HTERT RPE-1 (cell line): ENCODE results near the gene SKIC8.

Source experiments
- in situ Hi-C: fragments of 300-500 bp; cut with MboI; formaldehyde crosslinking; loops from 4 replicates; pipeline ENCODE4 v1.14.3; 2020; ENCODE audit warnings: low sequenced_read_pairs

SKIC8 gene

DNA sequence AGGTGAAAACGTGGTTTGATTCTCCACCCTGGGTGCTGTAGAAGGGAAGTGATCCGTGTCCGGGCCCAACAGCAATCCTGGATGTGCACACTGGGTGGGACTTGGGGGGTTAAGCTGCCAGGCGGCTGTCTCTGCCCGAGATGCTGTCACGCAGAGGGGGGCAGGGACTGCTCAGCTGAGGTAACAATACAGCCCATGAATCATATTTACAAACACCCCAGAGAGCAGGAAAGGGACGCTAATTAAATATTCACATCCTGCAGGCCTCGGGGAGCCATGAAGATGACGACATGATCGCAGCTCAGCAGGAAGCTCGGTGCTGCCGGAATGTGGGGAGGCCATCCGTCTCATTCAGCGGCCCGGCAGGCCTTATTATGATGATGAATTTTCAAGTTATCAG is 22.8 kb upstream of the SKIC8 start:
- in situ Hi-C loops = no loop called here

DNA sequence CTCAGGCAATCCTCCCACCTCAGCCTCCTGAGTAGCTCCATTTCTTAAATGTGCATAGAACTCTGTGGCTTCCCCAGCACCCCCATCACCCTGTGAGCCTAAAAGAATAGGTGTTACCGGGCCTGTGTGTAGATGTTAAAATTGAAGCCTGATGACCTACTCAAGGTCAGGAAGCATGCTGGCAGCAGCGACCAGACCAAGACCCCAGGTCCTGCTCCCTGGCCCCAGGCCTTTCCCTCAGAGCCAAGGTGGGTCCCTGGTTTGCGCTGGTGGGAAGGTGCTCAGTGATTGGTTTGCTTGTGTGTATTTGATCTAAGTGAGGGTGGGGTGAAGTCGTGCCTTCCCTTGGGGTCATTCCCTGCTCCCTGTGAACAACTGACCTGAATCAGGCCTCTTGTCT is 22.4 kb upstream of the SKIC8 start:
- in situ Hi-C loops = no loop called here

DNA sequence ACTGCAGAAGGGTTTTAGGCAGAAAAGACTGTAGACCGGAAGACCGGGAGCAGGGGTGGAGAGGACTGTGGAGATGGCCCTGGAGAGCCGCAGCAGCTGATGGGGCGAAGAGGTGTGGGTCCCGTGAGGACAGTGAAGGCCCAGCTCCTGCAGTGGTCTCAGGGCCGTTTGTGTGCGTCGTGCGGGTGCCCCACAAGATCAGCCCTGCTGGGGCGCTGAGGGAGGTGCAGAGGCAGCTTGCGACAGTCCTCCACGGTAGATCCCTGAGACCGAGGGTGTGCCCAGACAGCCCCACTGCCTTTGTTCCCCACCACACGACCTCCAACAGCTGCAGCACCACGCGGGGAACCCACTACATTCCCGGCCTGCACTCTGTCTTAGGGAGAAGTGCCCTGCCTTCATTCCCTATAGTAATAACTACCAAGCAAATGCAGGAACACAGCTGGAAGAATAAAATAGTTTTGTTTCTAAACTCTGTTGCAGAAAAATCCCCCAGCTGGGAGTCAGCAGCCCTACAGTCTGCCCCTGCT is 21.7 kb upstream of the SKIC8 start:
- in situ Hi-C loops = no loop called here

DNA sequence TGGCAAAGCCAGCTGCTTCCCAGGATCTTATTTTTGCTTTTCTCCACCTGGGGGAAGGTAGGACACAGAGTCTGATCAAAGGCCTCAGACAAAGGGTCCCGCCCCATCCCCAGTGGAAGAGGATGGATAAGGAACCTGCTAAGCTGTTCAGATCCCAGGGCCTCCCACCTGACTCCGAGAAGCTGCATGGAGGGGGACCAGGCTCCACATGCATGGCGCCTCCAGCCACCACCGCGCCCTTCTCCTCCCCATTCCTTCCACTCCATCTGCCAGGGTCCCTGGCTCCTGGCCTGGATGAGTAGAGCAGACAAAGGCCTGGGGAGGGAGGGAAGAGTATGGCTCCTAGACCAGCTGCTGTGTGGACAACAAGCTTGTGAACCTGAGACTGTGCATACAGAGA is 20.8 kb upstream of the SKIC8 start:
- in situ Hi-C loops = no loop called here

DNA sequence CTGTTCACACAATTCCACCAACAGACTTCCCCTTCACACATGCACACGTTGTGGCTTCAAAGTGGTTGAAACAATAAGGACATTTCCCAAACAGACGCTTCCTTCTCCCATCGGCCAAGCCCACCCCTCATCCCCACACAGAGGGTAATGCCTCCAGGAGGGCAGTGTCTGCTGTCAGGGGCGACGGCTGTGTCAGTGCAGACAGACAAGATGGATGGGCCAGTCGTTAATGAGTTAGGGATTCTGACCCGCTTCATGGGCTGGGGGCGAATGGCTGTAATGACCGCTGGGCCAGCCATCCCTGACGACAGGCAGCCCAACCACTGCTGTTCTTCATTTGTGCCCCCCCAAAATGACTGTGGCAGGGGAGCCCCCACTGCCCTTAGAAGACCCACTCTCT is 20.2 kb upstream of the SKIC8 start:
- in situ Hi-C loops = no loop called here

DNA sequence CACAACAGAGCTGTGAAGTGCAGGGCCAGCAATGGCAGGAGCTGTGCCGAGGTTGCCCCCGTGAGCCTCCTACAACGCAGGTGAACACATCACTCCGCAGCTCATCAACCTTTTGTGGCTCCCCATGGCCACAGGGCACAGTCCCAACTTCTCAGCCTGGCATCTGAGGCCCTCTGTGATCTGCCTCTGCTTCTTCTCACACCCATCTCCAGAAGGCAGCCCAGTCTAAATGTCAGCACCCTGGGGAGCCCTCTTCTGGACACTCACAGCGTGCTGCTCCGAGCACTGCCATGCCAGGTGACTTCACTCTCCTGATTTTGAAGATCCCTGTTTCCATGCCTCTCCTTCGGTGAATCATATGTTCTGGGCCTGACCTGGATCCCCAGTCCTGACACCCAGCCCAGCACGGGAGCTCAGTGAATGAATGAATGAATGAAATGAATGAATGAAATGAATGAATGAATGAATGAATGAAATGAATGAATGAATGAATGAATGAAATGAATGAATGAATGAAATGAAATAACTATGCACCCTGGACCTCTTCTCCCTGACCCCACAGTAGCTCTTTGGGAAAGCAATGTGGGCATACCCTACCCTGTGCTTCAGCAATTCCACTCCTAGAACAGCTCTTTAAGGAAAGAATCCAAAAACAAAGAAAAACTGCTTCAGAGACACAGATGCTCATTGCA is 17.9 kb upstream of the SKIC8 start:
- in situ Hi-C loops = no loop called here

DNA sequence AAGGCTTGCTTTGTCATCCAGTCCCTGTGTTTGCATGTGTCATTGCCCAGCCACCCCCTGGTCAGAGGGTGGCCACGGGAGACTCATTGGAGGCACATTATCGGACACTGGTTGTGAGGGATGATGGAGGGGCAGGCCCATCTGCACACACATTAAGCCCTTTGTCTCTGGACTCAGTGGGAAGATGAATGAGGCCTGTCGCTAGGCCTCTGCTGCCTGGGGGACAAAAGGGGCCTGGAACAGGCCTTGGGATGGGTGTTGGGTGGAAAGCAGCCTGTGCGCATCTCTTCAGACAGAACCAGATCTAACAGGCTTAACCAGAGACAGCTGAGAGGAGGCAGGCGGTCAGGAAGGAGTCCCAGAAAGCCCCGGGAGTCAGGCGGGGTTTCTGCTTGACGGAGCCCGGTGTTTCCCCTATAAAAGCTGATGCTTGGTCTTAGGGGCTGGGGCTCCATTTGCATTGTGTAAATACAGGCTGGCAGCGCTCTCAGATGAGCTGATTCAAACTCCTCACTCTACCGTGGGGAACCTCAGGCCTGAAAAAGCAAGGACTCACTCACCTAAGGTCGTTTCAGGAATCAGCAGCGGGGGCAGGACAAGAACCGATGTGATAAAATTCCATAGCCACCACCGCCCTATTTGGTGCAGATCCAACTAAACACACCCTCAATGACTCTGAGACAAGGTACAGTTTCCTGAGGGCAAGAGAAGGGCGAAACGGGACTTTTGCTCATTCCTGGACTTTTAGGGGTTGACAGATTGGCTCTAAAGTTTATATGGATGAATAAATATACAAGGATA is 17.1 kb upstream of the SKIC8 start:
- in situ Hi-C loops = no loop called here

DNA sequence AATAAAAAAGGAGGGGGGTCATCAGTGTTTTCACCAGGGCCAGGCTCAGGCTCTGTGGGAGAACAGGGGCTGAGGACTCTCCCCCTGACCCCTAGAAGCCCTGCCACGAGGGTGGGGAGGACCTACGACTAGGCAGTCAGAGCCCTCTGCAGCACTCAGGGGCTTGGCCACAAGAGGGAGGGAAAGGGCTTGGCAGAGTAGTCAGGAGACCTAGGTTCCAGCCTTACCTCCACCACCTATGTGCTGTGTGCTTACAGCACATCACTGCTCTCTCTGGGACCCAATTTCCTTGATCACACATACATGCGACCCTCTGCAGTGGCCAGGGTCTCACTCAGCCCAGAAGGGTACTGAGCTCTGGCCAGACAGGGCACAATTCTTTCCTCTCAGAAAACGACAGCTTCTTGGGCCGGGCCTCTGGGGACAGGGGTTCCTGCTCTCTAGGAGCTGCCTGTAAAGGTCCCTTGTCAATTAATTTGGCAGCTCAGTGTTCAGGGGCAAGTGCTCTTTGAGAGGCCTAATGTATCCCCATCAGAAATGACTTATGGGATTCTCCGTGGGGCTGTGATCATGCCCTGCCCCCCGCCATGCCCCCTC is 16.4 kb upstream of the SKIC8 start:
- in situ Hi-C loops = no loop called here

DNA sequence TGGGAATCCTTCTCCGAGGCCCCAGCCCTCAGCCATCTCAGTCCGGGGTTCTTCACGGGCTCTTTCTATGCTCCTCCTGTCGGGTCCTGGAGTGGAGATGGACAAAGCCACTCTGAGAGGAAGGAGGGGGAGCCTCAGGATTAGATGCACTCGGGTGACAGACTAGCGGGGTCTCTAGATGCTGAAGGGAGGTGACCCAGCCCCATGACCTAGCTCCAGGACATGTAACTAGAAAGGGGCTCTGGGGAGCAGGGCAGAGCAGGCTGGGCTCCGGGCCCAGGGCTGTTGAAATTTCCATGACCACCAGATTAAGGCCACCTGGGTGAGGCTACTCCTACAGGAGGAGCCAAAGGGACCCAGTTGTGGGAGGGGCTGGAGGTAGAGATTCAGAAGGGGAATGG is 14.8 kb upstream of the SKIC8 start:
- in situ Hi-C loops = no loop called here

DNA sequence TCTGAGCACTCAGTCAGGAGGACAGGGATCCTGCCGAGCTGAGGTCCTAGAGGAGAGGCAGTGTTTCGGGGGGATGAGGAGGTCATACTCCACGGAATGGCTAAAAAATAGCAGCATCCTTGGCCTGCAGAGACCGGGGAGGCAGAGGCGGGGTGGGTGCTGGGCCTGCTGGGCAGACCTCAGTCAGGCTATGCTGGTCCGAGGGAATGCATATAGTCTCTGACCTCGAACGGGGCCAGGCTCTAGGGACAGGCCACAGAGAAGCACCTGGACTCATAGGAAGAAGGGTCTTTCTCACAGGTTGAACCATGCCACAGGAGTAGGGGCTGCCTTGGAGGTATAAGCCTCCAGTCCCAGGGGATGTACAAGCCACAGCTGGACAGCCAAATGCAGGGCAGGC is 14.0 kb upstream of the SKIC8 start:
- in situ Hi-C loops = no loop called here

DNA sequence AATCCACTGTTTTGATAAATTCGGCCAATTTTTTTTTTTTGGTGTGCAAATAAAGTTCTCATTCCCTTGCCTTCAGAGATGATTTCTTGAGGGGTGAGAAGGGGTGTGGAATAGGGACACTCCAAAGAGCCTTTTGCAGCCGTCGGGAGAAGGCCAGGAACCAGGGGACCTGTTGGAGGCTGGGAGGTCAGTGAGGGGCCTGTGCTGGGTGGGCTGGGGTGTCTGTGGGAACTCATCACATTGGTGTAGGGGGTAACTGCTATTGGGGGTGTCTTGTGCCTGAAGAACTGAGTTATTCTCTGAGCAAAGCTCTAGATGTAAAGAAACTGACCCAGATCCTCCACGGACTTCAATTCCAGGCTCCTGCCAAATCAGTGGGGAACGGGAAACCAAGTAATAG is 13.5 kb upstream of the SKIC8 start:
- in situ Hi-C loops = no loop called here

DNA sequence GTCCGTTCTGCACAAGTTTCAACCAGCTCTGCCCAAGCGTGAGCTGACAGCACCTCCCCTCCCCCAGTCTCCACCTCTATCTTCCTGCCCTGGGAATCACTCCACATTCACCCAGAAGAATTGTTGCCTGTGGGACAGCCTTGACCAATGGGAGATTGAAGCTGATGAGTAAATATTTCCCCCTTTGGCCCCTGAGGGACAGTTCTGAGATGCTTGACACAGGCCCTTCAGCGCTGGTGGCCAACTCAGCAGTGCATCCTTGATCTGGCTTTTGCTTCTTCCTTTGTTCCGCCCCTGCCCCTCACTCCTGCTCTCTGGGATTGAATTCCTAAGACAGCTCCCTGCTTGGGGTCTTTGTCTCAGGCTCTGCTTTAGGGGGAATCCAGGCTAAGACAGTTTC is 13.1 kb upstream of the SKIC8 start:
- in situ Hi-C loops = no loop called here

DNA sequence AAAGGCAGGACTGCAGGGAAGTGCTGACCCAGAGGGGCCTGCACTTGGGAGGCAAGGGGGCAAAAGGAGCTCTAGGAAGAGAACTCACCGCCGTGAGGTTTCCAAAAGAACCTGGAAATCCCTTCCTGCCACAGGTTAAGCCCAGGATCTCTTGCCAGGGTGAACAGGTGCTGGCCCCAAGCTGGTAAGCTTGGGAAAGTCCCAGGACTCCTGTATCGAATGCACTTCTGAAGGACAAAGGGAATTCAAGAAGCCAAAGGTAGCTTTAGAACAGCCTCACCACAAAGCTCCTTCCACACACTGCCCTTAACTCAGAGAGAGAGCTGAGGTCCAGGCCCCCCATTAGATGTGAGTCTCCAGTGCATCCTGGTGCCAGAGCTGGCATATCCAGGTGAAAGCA is 11.9 kb upstream of the SKIC8 start:
- in situ Hi-C loops = no loop called here

DNA sequence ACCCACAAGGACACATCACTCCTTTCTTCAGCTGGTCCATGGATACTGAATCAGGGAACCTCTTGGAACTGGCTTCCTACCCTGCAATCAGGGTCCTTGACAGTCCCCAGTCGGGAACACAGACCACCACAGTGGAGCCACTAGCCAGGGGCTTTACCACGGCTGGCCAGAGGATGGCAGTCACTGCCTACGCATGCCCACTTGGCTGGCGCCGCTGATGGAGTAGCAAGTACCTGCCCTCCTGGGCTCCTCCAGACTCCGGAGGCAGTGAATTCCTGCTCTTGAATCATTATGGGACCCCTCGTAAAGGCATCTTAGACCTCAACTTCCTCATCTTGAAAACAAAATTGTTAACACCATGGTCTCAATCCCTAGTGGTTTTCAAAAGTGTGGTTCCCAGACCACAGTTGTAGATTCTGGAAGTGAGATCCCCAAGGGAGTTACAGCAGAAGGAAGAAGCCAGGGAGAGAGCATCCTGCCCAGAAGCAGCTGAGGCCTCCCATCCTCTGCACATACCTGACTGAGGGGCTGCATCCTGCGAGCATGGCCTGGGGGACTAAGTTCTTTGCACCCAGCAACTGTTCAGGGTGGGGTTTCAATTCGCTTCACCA is 9.1 kb upstream of the SKIC8 start:
- in situ Hi-C loops = no loop called here

DNA sequence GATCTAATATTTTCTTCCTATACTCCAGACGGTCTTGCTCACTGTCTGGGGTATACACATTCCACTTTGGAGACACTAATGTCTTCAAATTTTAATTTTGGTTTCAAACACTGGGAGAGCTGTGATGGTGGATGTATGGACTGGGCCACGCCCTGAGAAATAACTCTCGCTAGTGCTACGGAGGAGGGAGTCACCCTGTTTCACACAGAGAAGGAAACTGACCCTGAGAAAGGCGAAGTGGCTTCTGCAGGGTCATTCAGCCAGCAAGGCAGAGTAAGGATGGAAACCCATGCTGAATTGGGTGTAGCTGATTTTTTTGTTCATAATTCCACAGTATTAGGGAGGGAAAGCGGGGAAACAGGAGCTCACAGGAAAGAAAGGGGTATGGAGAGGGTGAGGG is 8.6 kb upstream of the SKIC8 start:
- in situ Hi-C loops = no loop called here

DNA sequence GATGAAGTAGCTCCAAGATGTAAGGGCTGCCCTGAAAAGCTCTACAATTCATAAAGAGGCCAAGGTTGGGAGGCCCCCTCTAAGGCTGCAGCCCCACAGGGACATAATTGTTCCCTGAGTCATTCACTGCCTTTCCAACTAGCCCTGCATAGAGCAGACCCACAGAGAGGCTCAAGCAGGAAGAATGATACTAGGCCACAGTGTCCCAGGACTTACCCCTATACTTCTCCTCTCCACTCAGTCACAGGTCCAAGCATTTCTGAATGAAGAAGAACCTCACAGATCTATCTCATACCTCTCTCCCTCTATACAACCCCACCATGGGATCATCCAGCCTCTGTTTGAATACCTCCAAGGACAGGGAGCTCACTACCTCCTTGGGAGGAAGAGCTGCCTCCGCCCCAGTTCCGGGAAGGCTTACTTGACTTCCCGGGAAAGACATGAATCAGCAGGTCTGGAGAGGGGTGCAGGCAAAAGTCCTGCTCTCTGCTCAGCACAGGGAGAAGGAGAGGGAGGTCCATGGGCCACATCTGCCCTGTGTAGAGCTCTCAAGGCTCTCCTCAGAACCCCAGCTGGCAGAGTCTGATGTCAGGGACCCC is 6.9 kb upstream of the SKIC8 start:
- in situ Hi-C loops = no loop called here

DNA sequence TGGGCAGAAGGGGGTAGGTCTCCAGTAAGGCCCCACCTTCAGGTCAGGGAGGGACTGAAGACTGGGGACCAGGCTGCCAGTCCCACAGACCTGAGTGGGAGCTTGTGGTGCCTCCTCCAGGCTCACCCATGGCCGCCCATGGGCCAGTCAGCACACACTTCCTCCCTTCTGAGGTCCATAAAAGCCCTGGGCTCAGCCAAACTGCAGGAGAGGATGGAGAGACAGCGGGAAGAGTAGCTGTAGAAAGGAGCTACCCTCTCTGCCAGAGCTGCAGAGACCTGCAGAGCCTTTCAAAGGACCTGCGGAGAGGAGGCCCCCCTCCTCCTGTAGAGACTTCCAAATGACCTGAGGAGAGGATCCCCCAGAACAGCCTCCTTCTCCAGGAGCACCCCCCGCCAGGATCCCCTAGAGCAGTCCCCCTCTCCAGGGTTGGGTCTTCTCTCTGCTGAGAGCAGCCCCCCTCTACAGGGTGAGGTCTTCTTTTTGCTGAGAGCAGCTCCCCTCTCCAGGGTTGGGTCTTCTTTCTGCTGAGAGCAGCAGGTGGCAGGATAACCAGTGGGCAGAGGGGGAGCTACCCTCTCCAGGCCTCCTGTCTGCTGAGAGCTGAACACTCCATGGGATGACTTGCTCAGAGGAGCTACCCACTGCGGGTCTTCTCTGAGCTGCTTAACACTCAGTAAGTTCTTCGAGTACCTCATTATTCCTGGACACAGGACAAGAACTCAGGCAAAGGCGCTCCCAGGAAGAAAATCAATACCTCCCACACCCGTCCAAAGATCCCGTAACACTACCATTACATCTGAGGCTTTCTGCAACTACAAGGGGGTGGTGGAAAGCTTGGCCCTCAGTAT is 5.0 kb upstream of the SKIC8 start:
- in situ Hi-C loops = no loop called here

DNA sequence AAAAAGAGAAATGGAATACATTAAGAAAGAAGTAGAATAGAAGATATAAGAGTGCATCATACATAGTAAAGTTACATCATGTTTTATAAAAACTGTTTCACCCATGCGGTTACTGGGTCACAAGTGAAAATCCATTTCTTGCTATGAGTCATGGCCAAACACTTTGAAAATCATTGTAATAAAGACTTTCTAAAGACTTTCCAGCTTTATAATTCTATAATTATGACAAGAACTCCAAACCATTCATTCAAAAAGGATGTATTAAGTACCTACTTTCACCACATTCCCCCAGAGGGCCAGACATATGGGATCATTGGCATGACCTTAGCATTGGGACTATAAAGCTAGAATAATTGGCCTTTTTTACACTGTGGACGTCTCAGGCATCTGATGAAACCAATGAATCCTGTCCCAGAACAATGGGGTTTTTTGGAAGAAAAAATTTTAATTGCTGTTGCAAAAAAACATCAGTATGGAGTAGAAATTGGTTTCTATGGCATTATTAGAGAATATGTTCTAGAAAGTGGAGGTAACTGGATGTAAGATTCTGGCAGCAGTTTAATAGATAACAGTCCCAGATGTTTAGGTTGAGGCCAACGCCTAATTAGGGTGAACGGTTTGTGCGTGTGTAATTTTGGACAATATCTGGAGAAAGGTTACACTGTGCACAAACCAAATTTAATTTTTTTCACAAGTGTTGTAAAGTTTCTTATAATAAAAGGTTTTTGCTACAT is 3.3 kb upstream of the SKIC8 start:
- in situ Hi-C loops = no loop called here

DNA sequence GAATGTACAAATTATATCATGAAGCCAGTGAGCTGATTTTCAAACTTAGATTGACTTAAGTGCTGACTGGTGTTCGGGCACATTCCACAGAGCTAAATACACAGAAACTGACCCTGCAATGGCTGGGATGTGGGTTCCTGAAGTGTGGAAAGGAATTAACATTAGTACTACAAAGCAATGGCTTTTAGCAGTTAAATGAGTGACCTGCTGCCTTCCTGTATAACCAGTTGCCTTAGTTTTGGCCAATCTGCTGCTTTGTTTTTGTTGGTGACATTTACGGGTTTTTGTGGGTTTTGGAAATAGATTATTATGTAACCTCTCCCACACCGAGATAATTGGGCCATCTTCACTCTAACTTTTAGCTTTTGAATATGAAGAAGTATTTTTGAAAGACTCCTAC is 2.4 kb upstream of the SKIC8 start:
- in situ Hi-C loops = no loop called here

DNA sequence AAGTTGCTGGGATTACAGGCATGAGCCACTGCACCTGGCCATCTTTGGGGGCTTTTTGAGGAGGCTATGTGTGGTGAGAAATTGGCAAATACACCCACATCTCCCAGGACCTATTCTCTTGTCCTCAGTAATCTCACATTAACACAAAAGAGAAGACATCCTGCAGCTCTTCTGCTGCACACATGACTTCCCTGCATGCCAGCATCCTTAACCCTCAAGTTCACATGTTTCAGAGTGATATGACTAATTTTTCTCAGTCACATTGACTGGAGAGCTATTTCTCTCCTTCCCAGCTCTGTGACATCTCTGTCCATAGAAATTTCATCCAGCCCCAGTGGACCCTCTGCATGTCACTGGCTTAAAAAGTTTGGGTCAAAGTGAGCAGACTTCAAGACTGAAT is 1.9 kb upstream of the SKIC8 start:
- in situ Hi-C loops = no loop called here
